HepG2 (cell line): ENCODE results near the gene SIRT6. TPM values are rescaled to one million over a fixed set of nuclear protein-coding genes. Genes with fewer than 3 reads are reported as not detected.

Source experiments
- ATAC-seq: fragments of 200-7000 bp; cut with Tn5 transposase; 3 replicates; pipeline ENCODE4 v1.9.1; 2020; ENCODE audit warnings: mild to moderate bottlenecking, moderate library complexity
- BruUV-seq: library from RNA; stranded (reverse); fragments of 400-500 nt; replicated peaks from 2 replicates; lab custom pipeline; 2021; lab: Mats Ljungman, UMichigan
- CTCF ChIA-PET: fragments of 300-600 bp; formaldehyde crosslinking; extraction: SDS; loops from one replicate; lab custom pipeline; 2021; ENCODE audit warnings: low total read pairs, inconsistent platforms, low intra/inter-chr PET ratio; lab: Yijun Ruan, JAX
- POLR2A ChIA-PET: fragments of 350-600 bp; sonication (Branson Sonifier 250); formaldehyde crosslinking; loops from one replicate; lab custom pipeline; 2020; ENCODE audit warnings: antibody characterized with exemption, inconsistent platforms; lab: Yijun Ruan, JAX
- DNase-seq: peaks from one replicate; pipeline ENCODE4 v3.0.0-alpha.2; 2015; ENCODE audit warnings: low spot score
- FAIRE-seq: peaks from 3 replicates; lab custom pipeline; 2011; peaks lifted over from hg19 to GRCh38; lab: Jason Lieb, UNC
- H2AFZ ChIP-seq: one replicate; pipeline ENCODE4 v1.6.1; 2011; ENCODE audit warnings: low read length, inconsistent platforms
- H3K27ac ChIP-seq: fragments of 300-600 bp; 3 replicates; pipeline ENCODE4 v1.8.0; 2011; ENCODE audit warnings: mixed run types, mild to moderate bottlenecking, mixed read lengths, low read length, inconsistent platforms; ENCODE audit not compliant: insufficient read depth; ENCODE audit errors: extremely low read length
- H3K27me3 ChIP-seq, 2 experiments: fragments of 200-600 bp in 1 of 2; 2 replicates in 1 of 2; 3 replicates in 1 of 2; pipeline versions ENCODE4 v1.6.0 to v1.8.0; 2011; ENCODE audit warnings: low read length in 2 of 2, mild to moderate bottlenecking in 2 of 2, moderate library complexity in 2 of 2, inconsistent platforms in 1 of 2; ENCODE audit not compliant: insufficient read depth in 2 of 2, control insufficient read depth in 1 of 2
- H3K36me3 ChIP-seq, 2 experiments: fragments of 200-600 bp in 1 of 2; replicated peaks in 1 of 2; 2 replicates in 1 of 2; 3 replicates in 1 of 2; pipeline versions ENCODE4 v1.5.1 to v1.8.0; 2011; ENCODE audit warnings: low read length in 2 of 2, inconsistent platforms in 1 of 2; ENCODE audit not compliant: insufficient read depth in 2 of 2, control insufficient read depth in 1 of 2
- H3K4me1 ChIP-seq: 2 replicates; pipeline ENCODE4 v1.5.1; 2012; ENCODE audit warnings: low read length, inconsistent platforms; ENCODE audit not compliant: insufficient read depth
- H3K4me2 ChIP-seq: 2 replicates; pipeline ENCODE4 v1.6.0; 2011; ENCODE audit warnings: low read depth, low read length, inconsistent platforms
- H3K4me3 ChIP-seq, 3 experiments: fragments of 200-600 bp in 1 of 3; sonication (generic), shearing (Covaris generic) in 1 of 3; replicated peaks in 1 of 3; 2 replicates each; pipeline ENCODE4 v1.5.1; 2011 to 2016; ENCODE audit warnings: low read length in 3 of 3, inconsistent platforms in 2 of 3, low read depth in 2 of 3, mild to moderate bottlenecking in 2 of 3, control low read depth in 1 of 3, mixed read lengths in 1 of 3; ENCODE audit not compliant: insufficient read depth in 1 of 3
- H3K79me2 ChIP-seq: one replicate; pipeline ENCODE4 v1.6.1; 2011; ENCODE audit warnings: low read length, inconsistent platforms; ENCODE audit not compliant: insufficient read depth
- H3K9ac ChIP-seq: 2 replicates; pipeline ENCODE4 v1.6.0; 2011; ENCODE audit warnings: mild to moderate bottlenecking, low read depth, low read length, inconsistent platforms; ENCODE audit not compliant: insufficient read depth
- H3K9me3 ChIP-seq: 2 replicates; pipeline ENCODE4 v1.5.1; 2012; ENCODE audit warnings: mild to moderate bottlenecking, low read length
- H4K20me1 ChIP-seq: 2 replicates; pipeline ENCODE4 v1.6.0; 2011; ENCODE audit warnings: inconsistent platforms, mild to moderate bottlenecking, low read length, moderate library complexity; ENCODE audit not compliant: insufficient read depth
- EZH2 ChIP-seq: conservative IDR thresholded peaks from 2 replicates; pipeline ENCODE4 v1.6.1; 2012; ENCODE audit warnings: mild to moderate bottlenecking, low read depth, low read length, moderate library complexity
- GZF1 ChIP-seq: sonication (generic); formaldehyde crosslinking; IDR thresholded peaks from 2 replicates; pipeline ENCODE4 v1.5.1; 2020; ENCODE audit warnings: mild to moderate bottlenecking, missing genetic modification reagents
- KLF15 ChIP-seq: sonication (generic); formaldehyde crosslinking; IDR thresholded peaks from 2 replicates; pipeline ENCODE4 v1.8.1; 2023; ENCODE audit warnings: borderline replicate concordance, mild to moderate bottlenecking, inconsistent platforms, missing genetic modification reagents, mixed read lengths
- KLF9 ChIP-seq: IDR thresholded peaks from 2 replicates; pipeline ENCODE4 v1.6.1; 2016; ENCODE audit warnings: low read depth
- MTA1 ChIP-seq: sonication (generic); formaldehyde crosslinking; IDR thresholded peaks from 2 replicates; pipeline ENCODE4 v1.4.0; 2020; ENCODE audit warnings: missing genetic modification reagents, mild to moderate bottlenecking, borderline replicate concordance
- NBN ChIP-seq: fragments of 450-650 bp; conservative IDR thresholded peaks from 2 replicates; pipeline ENCODE4 v1.6.1; 2017
- POLR2AphosphoS2 ChIP-seq: IDR thresholded peaks from 2 replicates; pipeline ENCODE4 v1.6.1; 2011; ENCODE audit warnings: low read depth, low read length, improper control_type of control experiment
- ZNF24 ChIP-seq: fragments of 450-650 bp; IDR thresholded peaks from 2 replicates; pipeline ENCODE4 v1.6.1; 2017; ENCODE audit warnings: antibody characterized with exemption, mild to moderate bottlenecking
- ZNF547 ChIP-seq: sonication (generic); formaldehyde crosslinking; IDR thresholded peaks from 2 replicates; pipeline ENCODE4 v1.5.1; 2020; ENCODE audit warnings: mild to moderate bottlenecking, missing genetic modification reagents
- WGBS: methylation state at CpG from one replicate; pipeline ENCODE4 v1.1.6; 2017; ENCODE audit warnings: low lambda C conversion rate; 5-methylcytosine and 5-hydroxymethylcytosine counted together
- in situ Hi-C: cut with HindIII; loops from 2 replicates; pipeline ENCODE4 v1.10.0; 2017; ENCODE audit warnings: low pct_unique_long_range_greater_than_20kb; ENCODE audit not compliant: extremely low pct_ligation_motif_present
- intact Hi-C: fragments of 100-400 bp; cut with micrococcal nuclease; formaldehyde crosslinking; loops from one replicate; pipeline ENCODE4 v1.10.0; 2022; ENCODE audit not compliant: unreplicated experiment
- polyA plus RNA-seq, 8 experiments: library from polyadenylated mRNA; depleted of rRNA in 3 of 8; stranded (reverse) in 7 of 8; unstranded in 1 of 8; fragments of >200 nt; fragmentation: Illumina TruSeq in 4 of 8; extraction: Trizol in 4 of 8; gene quantifications; 2 replicates each; pipeline versions ENCODE4 v1.2.1 to v1.2.3, GENCODE V29; 2011 to 2016; ENCODE audit warnings: low read depth in 4 of 8, missing spikeins in 1 of 8, mixed read lengths in 1 of 8; ENCODE audit not compliant: insufficient read depth in 1 of 8
- total RNA-seq, 5 experiments: library from RNA; depleted of rRNA; stranded (reverse); fragments of >200 nt; fragmentation: Illumina TruSeq; extraction: Trizol; gene quantifications; 2 replicates each; pipeline ENCODE4 v1.2.3, GENCODE V29; 2016; ENCODE audit warnings: low read depth in 1 of 5
- TF ChIP-seq, protein P1 (sequence below): sonication (generic); formaldehyde crosslinking; IDR thresholded peaks from 2 replicates; pipeline ENCODE4 v1.5.1; 2020; ENCODE audit warnings: mild to moderate bottlenecking, missing genetic modification reagents, moderate library complexity
- TF ChIP-seq, protein P2 (sequence below): sonication (generic); formaldehyde crosslinking; IDR thresholded peaks from 2 replicates; pipeline ENCODE4 v1.4.0; 2020; ENCODE audit warnings: mild to moderate bottlenecking, missing genetic modification reagents
- TF ChIP-seq, protein P3 (sequence below): sonication (generic); formaldehyde crosslinking; conservative IDR thresholded peaks from 2 replicates; pipeline ENCODE4 v1.4.0; 2020; ENCODE audit warnings: missing genetic modification reagents

SIRT6 gene
- total and polyA plus RNA-seq, 2 of the 13 experiments (the other 11 are each of a cell fraction or from before 2014, with no cell fraction given): 11.0 to 18.4 TPM

GRCh38 chr19:4198467-4199126 is 16.2 kb upstream of the SIRT6 start (continued):
- TF ChIP-seq ZNF547 (CRISPR knock-in tag): no peak
- TF ChIP-seq, protein P1, sequence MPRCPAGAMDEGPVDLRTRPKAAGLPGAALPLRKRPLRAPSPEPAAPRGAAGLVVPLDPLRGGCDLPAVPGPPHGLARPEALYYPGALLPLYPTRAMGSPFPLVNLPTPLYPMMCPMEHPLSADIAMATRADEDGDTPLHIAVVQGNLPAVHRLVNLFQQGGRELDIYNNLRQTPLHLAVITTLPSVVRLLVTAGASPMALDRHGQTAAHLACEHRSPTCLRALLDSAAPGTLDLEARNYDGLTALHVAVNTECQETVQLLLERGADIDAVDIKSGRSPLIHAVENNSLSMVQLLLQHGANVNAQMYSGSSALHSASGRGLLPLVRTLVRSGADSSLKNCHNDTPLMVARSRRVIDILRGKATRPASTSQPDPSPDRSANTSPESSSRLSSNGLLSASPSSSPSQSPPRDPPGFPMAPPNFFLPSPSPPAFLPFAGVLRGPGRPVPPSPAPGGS (CRISPR knock-in tag): no peak

GRCh38 chr19:4197625-4198466 is 15.5 kb upstream of the SIRT6 start:
- Histone ChIP-seq H3K27ac (no peak overlapping the region), H3K27me3 (peaks cover 7 to 48% of the 10 kb centered on the region in 2 experiments; a peak in 4 of 5 replicates), H3K9ac (no peak overlapping the region), H3K9me3 (no peaks in the 10 kb centered on the region), H3K4me2 (0 out of 2 replicates have a peak overlapping the region, but pooled peaks have one; percentile 11), H3K79me2 (no peaks in the 10 kb centered on the region), H3K4me1 (peaks cover 26% of the 10 kb centered on the region), H4K20me1 (no peaks in the 10 kb centered on the region), H2AFZ (no peak overlapping the region), H3K4me3 (no peak overlapping the region), H3K36me3 (no peaks in the 10 kb centered on the region)
- DNase-seq: no peak
- in situ Hi-C loops: no loop called here
- no peak for FAIRE-seq
- CTCF ChIA-PET: no interaction called here
- ATAC-seq: no peak
- POLR2A ChIA-PET: no interaction called here
- 24% methylated on average over 31 of the region's 70 CpGs for WGBS
- BruUV-seq: no TSS peak
- intact Hi-C loops: no loop called here
- 0 out of 2 replicates have a peak, but pooled peaks have one; percentile 46 for TF ChIP-seq EZH2
- TF ChIP-seq, protein P2, sequence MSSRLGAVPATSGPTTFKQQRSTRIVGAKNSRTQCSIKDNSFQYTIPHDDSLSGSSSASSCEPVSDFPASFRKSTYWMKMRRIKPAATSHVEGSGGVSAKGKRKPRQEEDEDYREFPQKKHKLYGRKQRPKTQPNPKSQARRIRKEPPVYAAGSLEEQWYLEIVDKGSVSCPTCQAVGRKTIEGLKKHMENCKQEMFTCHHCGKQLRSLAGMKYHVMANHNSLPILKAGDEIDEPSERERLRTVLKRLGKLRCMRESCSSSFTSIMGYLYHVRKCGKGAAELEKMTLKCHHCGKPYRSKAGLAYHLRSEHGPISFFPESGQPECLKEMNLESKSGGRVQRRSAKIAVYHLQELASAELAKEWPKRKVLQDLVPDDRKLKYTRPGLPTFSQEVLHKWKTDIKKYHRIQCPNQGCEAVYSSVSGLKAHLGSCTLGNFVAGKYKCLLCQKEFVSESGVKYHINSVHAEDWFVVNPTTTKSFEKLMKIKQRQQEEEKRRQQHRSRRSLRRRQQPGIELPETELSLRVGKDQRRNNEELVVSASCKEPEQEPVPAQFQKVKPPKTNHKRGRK: peak; percentile 70; the same call in 1 of the 2 replicates
- TF ChIP-seq NBN: no peak
- no peak for TF ChIP-seq GZF1 (CRISPR knock-in tag)
- TF ChIP-seq KLF9 (CRISPR knock-in tag): no peak
- TF ChIP-seq, protein P3, sequence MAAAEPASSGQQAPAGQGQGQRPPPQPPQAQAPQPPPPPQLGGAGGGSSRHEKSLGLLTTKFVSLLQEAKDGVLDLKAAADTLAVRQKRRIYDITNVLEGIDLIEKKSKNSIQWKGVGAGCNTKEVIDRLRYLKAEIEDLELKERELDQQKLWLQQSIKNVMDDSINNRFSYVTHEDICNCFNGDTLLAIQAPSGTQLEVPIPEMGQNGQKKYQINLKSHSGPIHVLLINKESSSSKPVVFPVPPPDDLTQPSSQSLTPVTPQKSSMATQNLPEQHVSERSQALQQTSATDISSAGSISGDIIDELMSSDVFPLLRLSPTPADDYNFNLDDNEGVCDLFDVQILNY (CRISPR knock-in tag): no peak
- TF ChIP-seq KLF15 (CRISPR knock-in tag): no peak
- peak; percentile 97 for TF ChIP-seq ZNF24
- no peak for TF ChIP-seq MTA1 (CRISPR knock-in tag)
- TF ChIP-seq POLR2AphosphoS2: no peak
